Pancreas (tissue), 10 donors: ENCODE results near the gene NAA16. TPM values are rescaled to one million over a fixed set of nuclear protein-coding genes. Genes with fewer than 3 reads are reported as not detected.
"Not testable (repeated sequence)": the region's sequence is repeated elsewhere in the genome, so short reads cannot be mapped to it uniquely, and the experiment has no call there.

ENCODE experiments used
- ATAC-seq, 4 donors: fragments of 200-7000 bp; cut with Tn5 transposase; one replicate each; pipeline versions ENCODE4 v1.8.0 to v1.9.1; 2020; ENCODE audit warnings: mild to moderate bottlenecking in 4 of 4, moderate library complexity in 4 of 4
- DNase-seq, 6 donors: peaks; one replicate each; pipeline ENCODE4 v3.0.0-alpha.2; 2020
- FAIRE-seq: peaks from 2 replicates; lab custom pipeline; 2012; peaks lifted over from hg19 to GRCh38; lab: Jason Lieb, UNC
- H3K27ac ChIP-seq, 4 donors: fragments of 200-600 bp; sonication (generic); 1 replicate in 3 of 4; 2 replicates in 1 of 4; pipeline versions ENCODE4 v1.5.0 to v1.8.0; 2020
- H3K27me3 ChIP-seq, 4 donors: fragments of 200-600 bp; one replicate each; pipeline ENCODE4 v1.8.0; 2021
- H3K36me3 ChIP-seq, 3 donors: fragments of 200-600 bp; sonication (generic) in 1 of 3; one replicate each; pipeline versions ENCODE4 v1.5.0 to v1.8.0; 2020 to 2021
- H3K4me1 ChIP-seq, 3 donors: fragments of 200-600 bp; one replicate each; pipeline ENCODE4 v1.8.0; 2021
- H3K4me3 ChIP-seq, 4 donors: fragments of 200-600 bp; sonication (generic) in 2 of 4; one replicate each; pipeline versions ENCODE4 v1.5.0 to v1.8.0; 2020 to 2021
- H3K9me3 ChIP-seq, 4 donors: fragments of 200-600 bp; one replicate each; pipeline ENCODE4 v1.8.0; 2021
- WGBS, 2 donors: extraction: QIAGEN DNeasy Blood & Tissue Kit; methylation state at CpG; one replicate each; pipeline ENCODE4 v1.1.7; 2013; 5-methylcytosine and 5-hydroxymethylcytosine counted together
- intact Hi-C, 3 donors: fragments of 100-400 bp; cut with DNase I; formaldehyde crosslinking; loops; one replicate each; pipeline versions ENCODE4 v1.11.1 to v1.14.2; 2022
- polyA plus RNA-seq, 2 donors: library from polyadenylated mRNA; stranded (reverse); fragments of 200-250 nt; gene quantifications; one replicate each; pipeline ENCODE4 v1.2.3, GENCODE V29; 2013
- total RNA-seq, 6 donors: library from RNA; stranded (reverse); fragmentation: NEBNext Ultra II Directional in 4 of 6; extraction: Animal tissue kit (Norgen Biotek cat#: 25700) in 4 of 6; gene quantifications; one replicate each; pipeline versions ENCODE4 v1.2.1 to v1.2.4, GENCODE V29; 2021 to 2023
- TF ChIP-seq, protein P1 (sequence below), 4 donors: fragments of 200-600 bp; sonication (generic) in 3 of 4; IDR thresholded peaks; one replicate each; pipeline versions ENCODE4 v1.5.0 to v1.8.0; 2021; ENCODE audit warnings: antibody characterized with exemption in 4 of 4
- donor health status: healthy with polysubstance abuse.
- donor health status: DM: no; HTN: no; CAD: no; lungs with moderate emphysema.
- donor health status: DM: no; HTN: no; CAD: no.
- donor health status: control.
- donor health status: control.
- donor health status: Bipolar disorder and iron deficiency.
- donor health status: DM: yes; HTN: yes; CAD: no.
- donor health status: DM: no; HTN: no; CAD: no.
- donor health status: DM: no; HTN: no; CAD: no.
- donor health status: DM: yes; HTN: yes; CAD: no.

Gene NAA16
- total and polyA plus RNA-seq, 8 donors: 20.3 to 46.9 (median 24.0) TPM

DNA sequence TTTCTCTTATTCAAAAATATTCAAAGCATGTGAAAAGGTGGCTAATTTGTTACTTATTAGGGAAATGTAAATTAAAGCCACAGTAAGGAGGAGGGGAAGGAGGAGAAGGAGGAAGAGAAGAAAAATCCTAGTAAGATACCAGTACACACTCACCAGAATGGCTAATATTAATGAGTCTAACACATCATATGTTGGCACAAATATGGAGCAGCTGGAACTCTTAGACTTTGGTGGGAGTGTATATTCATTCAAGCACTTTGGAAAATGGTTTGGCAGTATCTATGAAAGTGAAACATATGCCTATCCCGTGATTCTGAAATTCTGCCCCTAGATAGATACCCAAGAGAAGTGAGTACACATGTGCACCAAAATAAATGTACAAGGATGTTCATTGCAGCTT lies 108.1 kb downstream of the NAA16 start:
- Histone ChIP-seq H3K27me3 (no peaks in the 10 kb centered on the region), H3K4me1 (no peaks in the 10 kb centered on the region), H3K27ac (no peak overlapping the region), H3K9me3 (no peaks in the 10 kb centered on the region), H3K4me3 (no peak overlapping the region), H3K36me3 (no peaks in the 10 kb centered on the region)
- intact Hi-C loops: no loop called here
- FAIRE-seq: no peak
- no peak for DNase-seq
- ATAC-seq: no peak
- TF ChIP-seq, protein P1, sequence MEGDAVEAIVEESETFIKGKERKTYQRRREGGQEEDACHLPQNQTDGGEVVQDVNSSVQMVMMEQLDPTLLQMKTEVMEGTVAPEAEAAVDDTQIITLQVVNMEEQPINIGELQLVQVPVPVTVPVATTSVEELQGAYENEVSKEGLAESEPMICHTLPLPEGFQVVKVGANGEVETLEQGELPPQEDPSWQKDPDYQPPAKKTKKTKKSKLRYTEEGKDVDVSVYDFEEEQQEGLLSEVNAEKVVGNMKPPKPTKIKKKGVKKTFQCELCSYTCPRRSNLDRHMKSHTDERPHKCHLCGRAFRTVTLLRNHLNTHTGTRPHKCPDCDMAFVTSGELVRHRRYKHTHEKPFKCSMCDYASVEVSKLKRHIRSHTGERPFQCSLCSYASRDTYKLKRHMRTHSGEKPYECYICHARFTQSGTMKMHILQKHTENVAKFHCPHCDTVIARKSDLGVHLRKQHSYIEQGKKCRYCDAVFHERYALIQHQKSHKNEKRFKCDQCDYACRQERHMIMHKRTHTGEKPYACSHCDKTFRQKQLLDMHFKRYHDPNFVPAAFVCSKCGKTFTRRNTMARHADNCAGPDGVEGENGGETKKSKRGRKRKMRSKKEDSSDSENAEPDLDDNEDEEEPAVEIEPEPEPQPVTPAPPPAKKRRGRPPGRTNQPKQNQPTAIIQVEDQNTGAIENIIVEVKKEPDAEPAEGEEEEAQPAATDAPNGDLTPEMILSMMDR (IDR thresholded peaks at IDR 0.05): no peak
- WGBS, 2 donors: 67 to 72% methylated on average over 1 of the region's 1 CpG

DNA sequence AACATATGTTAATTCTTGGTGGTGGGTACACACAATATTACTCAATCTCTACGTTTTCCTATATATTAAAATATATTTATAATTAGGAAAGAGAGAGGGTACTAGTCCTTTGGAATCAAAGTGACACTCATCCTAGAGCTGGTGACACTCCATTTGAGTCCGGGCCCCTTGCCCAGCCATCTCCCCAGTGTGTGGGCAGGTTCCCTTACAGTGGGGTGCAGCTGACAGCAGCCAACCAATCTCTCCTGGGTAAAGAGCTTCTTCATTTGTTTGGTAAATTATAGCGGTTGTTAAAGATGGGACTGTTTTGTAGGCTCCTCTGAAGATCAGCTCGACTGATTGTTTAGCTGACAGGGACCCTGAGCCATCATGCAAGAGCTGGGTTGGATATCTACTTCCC lies 109.1 kb downstream of the NAA16 start:
- no peak overlapping the region for H3K27ac ChIP-seq
- WGBS, 2 donors: 63 to 64% methylated on average over 4 of the region's 4 CpGs
- no peaks in the 10 kb centered on the region for H3K27me3 ChIP-seq
- H3K4me1 ChIP-seq: no peaks in the 10 kb centered on the region
- ATAC-seq: no peak
- intact Hi-C loops: no loop called here
- TF ChIP-seq, protein P1 (IDR thresholded peaks at IDR 0.05): no peak
- H3K36me3 ChIP-seq: no peaks in the 10 kb centered on the region
- DNase-seq: no peak
- H3K4me3 ChIP-seq: no peak overlapping the region
- FAIRE-seq: no peak
- H3K9me3 ChIP-seq: no peaks in the 10 kb centered on the region

DNA sequence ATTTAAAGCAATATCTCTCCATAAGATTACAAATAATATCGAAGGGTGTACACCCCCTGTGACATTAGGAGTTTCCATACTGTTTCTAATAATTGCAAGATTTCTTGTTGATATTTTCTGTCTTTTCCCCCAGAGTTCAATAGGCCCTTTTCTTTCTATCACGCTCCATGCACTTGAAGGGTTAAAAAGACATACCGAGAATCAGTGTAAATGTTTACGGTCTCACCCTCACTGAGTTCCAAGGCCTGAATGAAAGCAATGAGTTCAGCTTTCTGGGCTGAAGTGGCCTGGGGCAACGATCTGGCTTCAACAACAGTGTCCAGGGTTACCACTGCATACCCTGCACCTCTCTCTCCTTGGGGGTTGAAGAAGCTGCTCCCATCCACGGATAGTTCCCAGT lies 110.3 kb downstream of the NAA16 start:
- DNase-seq, H3K36me3 ChIP-seq, H3K27ac ChIP-seq, H3K4me3 ChIP-seq, ATAC-seq, intact Hi-C loops, FAIRE-seq, H3K4me1 ChIP-seq, H3K27me3 ChIP-seq, H3K9me3 ChIP-seq: not testable (repeated sequence)
- 70 to 73% methylated on average over 6 of the region's 6 CpGs for WGBS, 2 donors

DNA sequence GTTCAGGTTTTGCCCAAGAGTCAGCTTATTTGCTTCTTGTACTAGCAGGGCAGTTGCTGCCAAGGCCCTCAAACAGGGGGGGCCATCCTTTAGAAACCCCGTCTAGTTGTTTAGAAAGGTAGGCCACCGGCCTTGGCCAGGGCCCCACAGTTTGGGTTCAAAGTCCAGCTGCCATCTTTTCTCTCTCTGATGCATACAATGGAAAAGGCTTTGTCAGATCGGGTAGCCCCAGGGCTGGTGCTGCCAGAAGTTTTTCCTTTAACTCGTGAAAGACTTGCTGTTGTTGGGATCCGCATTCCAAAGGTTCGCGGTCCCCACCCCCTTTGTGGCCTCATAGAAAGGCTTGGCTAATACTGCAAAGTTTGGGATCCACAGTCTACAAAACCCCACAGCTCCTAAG lies 110.9 kb downstream of the NAA16 start:
- ATAC-seq, H3K36me3 ChIP-seq, intact Hi-C loops, H3K4me3 ChIP-seq, H3K4me1 ChIP-seq, H3K27me3 ChIP-seq, H3K9me3 ChIP-seq, H3K27ac ChIP-seq, DNase-seq, FAIRE-seq: not testable (repeated sequence)
- WGBS, 2 donors: 25 to 27% methylated on average over 7 of the region's 7 CpGs

DNA sequence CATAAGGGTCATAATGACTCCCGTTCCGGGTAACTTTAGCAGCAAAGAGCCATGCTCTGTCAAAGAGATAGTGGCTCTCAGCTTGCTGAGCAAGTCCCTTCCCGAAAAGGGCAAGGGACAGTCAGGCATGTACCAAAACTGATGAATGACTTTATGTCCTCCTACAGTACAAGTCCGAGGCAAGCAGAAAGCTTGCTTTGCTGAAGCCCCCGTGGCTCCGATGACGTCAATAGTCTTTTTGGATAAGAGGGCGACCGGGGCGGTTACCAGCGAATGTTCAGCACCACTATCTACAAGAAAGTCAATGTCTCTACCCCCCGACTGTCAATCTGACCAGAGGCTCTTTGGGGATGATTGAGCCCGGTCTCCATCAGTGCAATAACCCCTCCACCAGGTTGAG lies 112.2 kb downstream of the NAA16 start:
- ATAC-seq, intact Hi-C loops: not testable (repeated sequence)

DNA sequence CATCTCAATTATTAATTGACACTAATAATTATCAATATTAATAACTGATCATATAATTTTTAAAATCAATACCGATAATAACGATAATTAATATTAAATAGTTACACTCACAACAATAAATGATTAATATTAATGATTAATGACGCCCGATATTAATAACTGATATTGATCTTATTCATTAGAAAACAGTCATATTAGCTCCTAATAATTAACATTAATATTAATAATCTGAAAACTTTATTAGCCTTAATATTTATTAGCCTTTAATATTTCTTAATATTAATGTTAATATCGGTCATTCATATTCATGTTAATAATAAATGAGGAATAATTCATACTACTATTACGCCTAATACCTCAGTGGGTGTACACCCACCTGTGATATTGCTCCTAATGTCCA lies 113.6 kb downstream of the NAA16 start:
- H3K27me3 ChIP-seq, H3K4me1 ChIP-seq, H3K9me3 ChIP-seq, H3K4me3 ChIP-seq, intact Hi-C loops, H3K36me3 ChIP-seq, DNase-seq, ATAC-seq, H3K27ac ChIP-seq: not testable (repeated sequence)
- 81 to 86% methylated on average over 6 of the region's 6 CpGs for WGBS, 2 donors
- FAIRE-seq: peak; percentile 56

More for the DNA sequence above, 112.2 kb downstream of the NAA16 start:
- WGBS, 2 donors: 84% methylated on average over 13 of the region's 13 CpGs
- not testable (repeated sequence) for DNase-seq, H3K9me3 ChIP-seq, H3K4me3 ChIP-seq, FAIRE-seq, H3K27me3 ChIP-seq, H3K4me1 ChIP-seq, H3K36me3 ChIP-seq, H3K27ac ChIP-seq

DNA sequence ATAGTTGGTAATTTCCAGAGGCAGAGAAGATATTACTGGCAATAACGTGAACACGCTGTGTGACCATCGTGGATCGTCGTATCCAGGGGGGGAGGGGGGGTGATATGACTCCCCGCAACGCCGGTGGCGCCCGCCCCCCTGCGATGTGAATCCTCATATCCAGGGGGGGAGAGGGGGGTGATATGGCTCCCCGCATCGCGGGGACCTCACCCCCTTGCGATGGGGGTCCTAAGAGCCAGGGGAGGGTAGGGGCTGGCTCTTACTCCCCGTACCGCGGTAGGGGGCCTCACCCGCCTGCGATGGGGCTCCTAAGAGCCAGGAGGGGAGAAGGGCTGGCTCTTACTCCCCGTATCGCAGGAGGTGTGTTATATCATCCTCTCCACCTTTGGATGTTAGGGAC lies 115.0 kb downstream of the NAA16 start:
- TF ChIP-seq, protein P1 (IDR thresholded peaks at IDR 0.05): no peak
- no peak for FAIRE-seq

More for the DNA sequence above, 115.0 kb downstream of the NAA16 start:
- ATAC-seq: no peak
- Histone ChIP-seq H3K4me1 (no peaks in the 10 kb centered on the region), H3K36me3 (no peaks in the 10 kb centered on the region), H3K9me3 (no peaks in the 10 kb centered on the region), H3K4me3 (no peak overlapping the region), H3K27me3 (peaks cover 0 to 8% (median 0%) of the 10 kb centered on the region in 4 donors), H3K27ac (no peak overlapping the region)
- 72 to 80% methylated on average over 20 to 22 of the region's 22 CpGs for WGBS, 2 donors
- no peak for DNase-seq
- intact Hi-C loops: no loop called here

Other genes starting within 250 kb of the NAA16 start
- gene WBP4, start 249.8 kb upstream of the NAA16 start, total RNA-seq: 1 to 10 TPM; 2.1 to 5.4 (median 3.0) TPM
- gene WBP4, start 249.8 kb upstream of the NAA16 start, polyA plus RNA-seq: 10 to 100 TPM in 1 of 2 donors, 1 to 10 TPM in 1; 5.1 to 12.2 TPM
- gene KBTBD6, start 178.5 kb upstream of the NAA16 start, total RNA-seq: 1 to 10 TPM; 1.9 to 4.4 (median 3.8) TPM
- 1 to 10 TPM; 1.8 to 3.6 TPM for gene KBTBD6, start 178.5 kb upstream of the NAA16 start, polyA plus RNA-seq
- 1 to 10 TPM; 2.7 to 5.9 (median 4.1) TPM for gene KBTBD7, start 116.7 kb upstream of the NAA16 start, total RNA-seq
- 1 to 10 TPM; 1.9 to 3.7 TPM for gene KBTBD7, start 116.7 kb upstream of the NAA16 start, polyA plus RNA-seq
- gene MTRF1, start 47.7 kb upstream of the NAA16 start, total RNA-seq: 10 to 100 TPM in 2 of 6 donors, 1 to 10 TPM in 4; 6.5 to 15.3 (median 9.0) TPM
- gene MTRF1, start 47.7 kb upstream of the NAA16 start, polyA plus RNA-seq: 10 to 100 TPM; 13.0 to 19.8 TPM
- 10 to 100 TPM in 2 of 6 donors, 1 to 10 TPM in 4; 3.2 to 15.3 (median 6.5) TPM for gene RGCC, start 146.3 kb downstream of the NAA16 start, total RNA-seq
- gene RGCC, start 146.3 kb downstream of the NAA16 start, polyA plus RNA-seq: 10 to 100 TPM in 1 of 2 donors, 1 to 10 TPM in 1; 7.0 to 22.9 TPM